Muscle layer of colon (tissue), 2 donors: Measurements from ENCODE around the gene CDYL2.

ENCODE experiments used
- H3K27ac ChIP-seq: one replicate; pipeline ENCODE4 v1.7.0; 2013; ENCODE audit warnings: low read depth, mild to moderate bottlenecking, low read length, moderate library complexity
- H3K27me3 ChIP-seq, 2 donors: one replicate each; pipeline ENCODE4 v1.7.0; 2013; ENCODE audit warnings: low read length in 2 of 2, mild to moderate bottlenecking in 2 of 2; ENCODE audit not compliant: insufficient read depth in 2 of 2, control insufficient read depth in 1 of 2
- H3K36me3 ChIP-seq: one replicate; pipeline ENCODE4 v1.7.0; 2013; ENCODE audit warnings: mild to moderate bottlenecking, low read length; ENCODE audit not compliant: insufficient read depth
- H3K4me1 ChIP-seq: one replicate; pipeline ENCODE4 v1.7.0; 2013; ENCODE audit warnings: mild to moderate bottlenecking, low read length; ENCODE audit not compliant: insufficient read depth
- H3K4me3 ChIP-seq, 2 donors: one replicate each; pipeline ENCODE4 v1.7.0; 2013; ENCODE audit warnings: low read length in 2 of 2, low read depth in 1 of 2, mild to moderate bottlenecking in 1 of 2, moderate library complexity in 1 of 2
- H3K9ac ChIP-seq: one replicate; pipeline ENCODE4 v1.7.0; 2013; ENCODE audit warnings: low read length
- H3K9me3 ChIP-seq: one replicate; pipeline ENCODE4 v1.7.0; 2013; ENCODE audit warnings: mild to moderate bottlenecking, low read length
- donor health status: abdominal sarcoma.
- donor health status: Adenocarcinoma of cecum.

Gene CDYL2

DNA sequence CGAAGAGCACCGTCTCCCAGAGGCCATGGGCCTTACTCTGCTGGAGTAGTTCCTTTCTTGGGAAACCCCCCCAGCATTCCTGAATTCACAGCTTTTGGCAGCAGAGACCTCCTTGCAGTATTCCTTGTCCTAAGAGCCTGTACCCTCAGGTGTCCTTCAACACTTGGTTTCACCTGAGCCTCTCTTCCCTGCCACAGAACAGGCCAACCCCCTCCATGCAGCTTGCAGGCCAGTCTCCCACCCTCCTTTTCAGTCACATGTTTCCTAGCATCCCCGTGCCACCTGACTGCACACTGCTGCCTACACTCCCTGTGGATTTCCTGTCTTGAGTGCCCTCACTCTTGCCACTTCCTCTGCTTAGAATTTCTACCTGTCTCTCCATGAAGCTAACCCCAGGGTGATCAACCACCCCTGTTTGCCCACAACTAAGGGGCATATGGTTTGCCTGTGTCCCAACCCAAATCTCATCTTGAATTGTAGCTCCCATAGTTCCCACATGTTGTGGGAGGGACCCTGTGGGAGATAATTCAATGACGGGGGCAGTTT, 198.1 kb downstream of the CDYL2 start:
- no peaks in the 10 kb centered on the region for H3K27me3 ChIP-seq
- no peaks in the 10 kb centered on the region for H3K9me3 ChIP-seq
- H3K4me1 ChIP-seq = no peaks in the 10 kb centered on the region
- no peak overlapping the region for H3K9ac ChIP-seq
- H3K27ac ChIP-seq = no peak overlapping the region
- H3K4me3 ChIP-seq = no peak overlapping the region
- H3K36me3 ChIP-seq = no peaks in the 10 kb centered on the region

DNA sequence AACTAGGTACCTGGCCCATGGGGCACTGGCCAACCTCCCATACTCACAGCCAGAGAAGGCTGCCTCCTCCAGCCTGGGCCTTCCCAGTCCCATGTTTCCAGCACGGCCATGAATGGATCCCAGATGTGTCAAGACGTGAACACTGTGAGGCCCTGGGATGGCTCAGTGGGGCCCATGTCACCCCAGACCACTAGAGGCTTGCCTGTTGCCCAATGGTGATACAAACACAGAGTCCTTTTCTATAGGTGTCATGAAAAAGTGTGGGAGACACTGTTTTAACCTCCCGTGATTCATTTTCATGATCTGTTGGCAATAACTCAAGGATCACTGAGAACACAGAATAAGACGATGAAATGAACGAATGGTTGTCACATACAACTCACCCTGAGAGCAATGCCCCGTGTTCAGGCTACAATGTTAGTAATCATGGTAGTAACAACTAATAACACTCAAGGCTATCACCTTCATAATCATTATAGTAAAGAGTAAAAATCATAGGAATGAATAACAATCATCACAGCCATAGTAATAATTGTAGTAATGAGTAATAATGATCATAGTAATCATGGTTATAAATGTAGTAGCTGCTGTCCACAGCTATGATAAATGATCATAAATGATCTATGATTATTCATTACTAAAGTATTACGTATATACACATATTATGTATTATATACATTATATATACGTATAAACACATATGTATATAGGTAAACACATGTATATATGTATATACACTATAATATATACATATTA, 199.6 kb downstream of the CDYL2 start:
- no peak overlapping the region for H3K9ac ChIP-seq
- no peaks in the 10 kb centered on the region for H3K27me3 ChIP-seq
- H3K9me3 ChIP-seq = no peaks in the 10 kb centered on the region

DNA sequence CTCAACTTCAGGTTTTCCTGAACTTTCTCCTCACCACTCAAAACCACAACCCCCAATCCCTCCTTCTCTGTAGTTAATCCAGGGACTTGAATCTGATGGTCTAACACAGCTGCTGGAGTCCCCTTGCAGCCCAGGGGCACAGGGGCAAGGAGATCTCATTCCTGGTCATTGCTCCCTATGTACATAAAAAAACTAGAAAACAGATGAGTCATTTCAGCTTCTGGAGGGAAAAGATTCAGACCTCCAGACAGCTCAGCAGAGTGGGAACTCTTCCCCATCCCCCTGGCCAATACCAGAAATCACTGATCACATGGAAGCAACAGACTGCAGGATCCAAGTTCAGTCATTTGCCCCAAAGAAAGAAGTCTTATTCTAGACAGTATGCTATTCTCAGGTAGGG, 201.5 kb downstream of the CDYL2 start:
- no peaks in the 10 kb centered on the region for H3K4me1 ChIP-seq
- H3K9me3 ChIP-seq = no peaks in the 10 kb centered on the region
- H3K4me3 ChIP-seq = no peak overlapping the region
- H3K36me3 ChIP-seq = no peaks in the 10 kb centered on the region
- no peak overlapping the region for H3K9ac ChIP-seq
- no peak overlapping the region for H3K27ac ChIP-seq
- H3K27me3 ChIP-seq = no peaks in the 10 kb centered on the region

More for the DNA sequence above, 199.6 kb downstream of the CDYL2 start:
- Histone ChIP-seq H3K27ac (no peak overlapping the region), H3K4me3 (no peak overlapping the region), H3K36me3 (no peaks in the 10 kb centered on the region), H3K4me1 (no peaks in the 10 kb centered on the region)

DNA sequence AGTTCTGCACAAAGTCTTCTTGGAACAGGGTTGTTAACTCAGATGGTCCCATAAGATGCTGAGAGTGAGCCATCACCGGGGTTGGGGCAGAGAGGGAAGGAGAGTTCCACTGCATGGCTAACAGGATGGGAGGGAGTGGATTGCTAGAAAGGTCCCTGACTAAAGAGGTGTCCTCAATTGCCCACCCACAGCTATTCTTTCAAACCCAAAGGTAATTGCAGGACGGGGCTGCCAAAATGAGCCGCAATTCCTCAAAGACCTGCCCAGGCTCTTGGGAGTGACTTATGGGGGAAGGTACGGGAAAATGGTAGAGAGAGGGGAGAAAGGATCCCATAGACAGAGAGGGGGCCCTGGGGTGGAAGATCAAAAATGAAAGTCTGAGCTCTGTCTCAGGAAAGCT, 203.2 kb downstream of the CDYL2 start:
- Histone ChIP-seq H3K9ac (no peak overlapping the region), H3K27me3 (no peaks in the 10 kb centered on the region), H3K36me3 (no peaks in the 10 kb centered on the region), H3K4me3 (no peak overlapping the region), H3K4me1 (no peaks in the 10 kb centered on the region), H3K27ac (no peak overlapping the region), H3K9me3 (no peaks in the 10 kb centered on the region)

DNA sequence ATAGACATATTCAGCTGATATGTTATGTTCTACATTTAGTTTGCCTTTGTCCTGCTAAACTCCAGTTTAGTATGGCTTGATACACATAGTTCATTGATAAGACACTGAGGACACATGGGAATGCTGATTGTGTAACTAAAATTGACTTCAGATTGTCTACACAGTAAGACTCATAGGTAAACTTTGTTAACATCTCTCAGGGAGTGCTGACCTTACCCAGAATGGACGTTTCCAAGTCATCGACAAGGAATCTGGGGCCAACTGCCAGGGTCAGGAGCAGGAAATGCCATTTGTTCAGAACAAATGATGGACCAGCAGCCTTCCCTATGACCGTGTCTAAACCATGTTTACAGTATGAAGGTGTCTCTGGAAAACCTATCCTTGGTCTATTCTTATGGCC, 204.9 kb downstream of the CDYL2 start:
- H3K9me3 ChIP-seq = no peaks in the 10 kb centered on the region
- H3K36me3 ChIP-seq = no peaks in the 10 kb centered on the region
- no peak overlapping the region for H3K27ac ChIP-seq
- no peak overlapping the region for H3K9ac ChIP-seq
- no peaks in the 10 kb centered on the region for H3K4me1 ChIP-seq
- no peaks in the 10 kb centered on the region for H3K27me3 ChIP-seq
- H3K4me3 ChIP-seq = no peak overlapping the region

DNA sequence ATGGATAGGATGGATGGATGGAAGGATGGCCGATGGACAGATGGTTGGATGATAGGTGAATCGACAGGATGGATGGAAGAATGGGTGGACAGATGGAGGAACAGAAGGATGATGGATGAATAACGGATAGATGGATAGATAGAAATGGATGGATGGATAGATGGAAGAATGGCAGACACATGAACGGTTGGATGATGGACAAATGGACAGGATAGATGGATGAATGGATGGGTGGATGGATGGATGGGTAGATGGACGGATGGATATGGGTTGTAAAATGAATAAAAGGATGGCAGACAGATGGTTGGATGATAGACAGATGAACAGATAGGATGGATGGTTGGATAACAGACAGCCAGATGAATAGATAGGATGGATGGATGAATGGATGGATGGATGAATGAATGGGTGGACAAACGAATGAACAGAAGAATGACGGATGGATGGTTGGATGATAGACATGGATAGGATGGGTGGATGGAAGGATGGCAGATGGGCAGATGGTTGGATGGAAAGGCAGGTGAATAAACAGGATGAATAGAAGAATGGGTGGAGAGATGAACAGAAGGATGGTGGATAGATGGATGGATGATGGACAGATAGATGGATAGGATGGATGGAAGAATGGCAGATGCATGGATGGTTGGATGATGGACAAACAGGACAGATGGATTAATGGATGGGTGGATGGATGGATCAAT, 207.7 kb downstream of the CDYL2 start:
- H3K4me1 ChIP-seq = no peaks in the 10 kb centered on the region
- H3K9ac ChIP-seq = no peak overlapping the region
- H3K27me3 ChIP-seq = no peaks in the 10 kb centered on the region
- H3K36me3 ChIP-seq = no peaks in the 10 kb centered on the region
- H3K9me3 ChIP-seq = no peaks in the 10 kb centered on the region
- no peak overlapping the region for H3K27ac ChIP-seq
- no peak overlapping the region for H3K4me3 ChIP-seq

DNA sequence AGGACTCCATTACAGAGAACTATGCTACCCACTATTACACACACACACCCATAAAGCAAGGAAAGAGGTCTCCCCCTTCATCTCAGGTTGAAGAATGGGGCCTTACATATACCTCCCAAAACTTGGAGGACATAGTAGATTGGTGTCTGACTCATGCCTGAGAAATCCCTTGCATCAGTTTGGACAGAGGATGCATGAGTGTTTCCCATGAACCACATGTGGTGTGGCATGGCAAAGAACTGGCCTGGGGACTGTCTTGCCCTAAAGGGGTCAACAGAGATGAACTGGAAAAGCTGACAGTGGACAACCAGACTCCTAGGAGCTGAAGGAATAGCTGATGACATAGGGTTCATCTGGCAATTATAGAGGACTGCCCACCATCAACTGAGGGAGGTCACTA, 209.6 kb downstream of the CDYL2 start:
- no peaks in the 10 kb centered on the region for H3K27me3 ChIP-seq
- no peaks in the 10 kb centered on the region for H3K4me1 ChIP-seq
- H3K27ac ChIP-seq = no peak overlapping the region
- no peaks in the 10 kb centered on the region for H3K36me3 ChIP-seq
- no peak overlapping the region for H3K4me3 ChIP-seq
- H3K9ac ChIP-seq = no peak overlapping the region
- H3K9me3 ChIP-seq = no peaks in the 10 kb centered on the region

DNA sequence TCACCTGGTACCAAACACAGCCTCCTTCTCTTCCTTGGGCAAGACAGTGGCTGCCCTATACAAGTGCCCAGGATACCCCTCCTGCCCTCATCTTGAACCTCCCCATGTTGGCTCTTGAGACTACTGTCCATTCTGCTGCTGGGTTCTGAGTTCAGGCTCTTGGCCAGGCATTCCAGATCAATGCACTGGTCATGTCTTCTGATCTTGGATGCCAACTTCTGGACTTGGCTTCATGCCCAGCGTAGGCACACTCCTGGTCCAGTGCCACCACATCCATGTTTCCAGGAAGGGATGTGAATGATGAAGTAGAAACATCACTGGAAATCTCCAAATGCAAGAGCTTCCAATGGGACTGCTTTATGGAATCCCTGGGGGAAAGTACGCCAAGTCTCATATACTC, 212.1 kb downstream of the CDYL2 start:
- H3K27me3 ChIP-seq = no peaks in the 10 kb centered on the region
- no peaks in the 10 kb centered on the region for H3K36me3 ChIP-seq
- no peak overlapping the region for H3K4me3 ChIP-seq
- H3K9ac ChIP-seq = no peak overlapping the region
- H3K9me3 ChIP-seq = no peaks in the 10 kb centered on the region
- no peak overlapping the region for H3K27ac ChIP-seq
- no peaks in the 10 kb centered on the region for H3K4me1 ChIP-seq

DNA sequence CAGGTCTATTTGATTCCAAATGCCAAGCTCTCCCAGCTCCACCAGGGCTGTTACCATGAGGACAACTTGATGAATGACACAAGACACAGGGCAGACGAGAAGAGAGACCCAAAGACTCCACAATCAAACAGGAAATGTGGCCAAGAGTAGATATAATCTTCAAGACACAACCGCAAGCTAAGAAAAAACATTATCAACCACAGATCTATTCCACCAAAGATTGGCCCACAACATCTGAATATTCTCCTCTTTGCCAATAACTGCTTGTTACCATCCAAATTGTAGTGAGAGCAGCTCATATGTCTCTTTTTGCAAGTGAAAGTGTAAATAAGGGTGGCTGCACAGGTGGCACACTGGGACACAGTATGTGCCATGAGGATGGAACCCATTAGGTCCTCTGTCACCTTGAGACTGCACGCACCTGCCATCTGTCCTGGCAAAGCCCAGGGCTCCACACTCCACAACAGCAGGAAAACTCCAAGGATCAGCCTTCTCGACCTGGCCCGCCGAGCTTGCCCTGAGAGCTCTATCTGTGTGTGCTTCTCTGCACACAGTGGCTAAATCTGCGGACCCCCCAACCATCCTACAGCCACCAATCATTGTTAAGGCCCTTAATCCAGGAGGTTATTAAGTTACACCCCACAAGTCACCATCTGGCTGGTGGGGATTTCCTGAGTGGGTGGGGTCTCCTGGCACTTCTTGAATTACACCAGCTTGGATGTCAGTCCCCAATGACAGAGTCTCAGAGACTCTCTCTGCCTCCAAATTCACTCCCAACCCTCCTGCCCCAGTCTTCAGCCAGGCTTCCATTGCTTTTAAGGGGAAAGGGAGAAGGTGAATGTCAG, 213.1 kb downstream of the CDYL2 start:
- H3K27ac ChIP-seq = no peak overlapping the region
- no peak overlapping the region for H3K9ac ChIP-seq
- H3K27me3 ChIP-seq = no peaks in the 10 kb centered on the region
- H3K36me3 ChIP-seq = no peaks in the 10 kb centered on the region
- H3K9me3 ChIP-seq = no peaks in the 10 kb centered on the region
- H3K4me1 ChIP-seq = no peaks in the 10 kb centered on the region
- H3K4me3 ChIP-seq = no peak overlapping the region

DNA sequence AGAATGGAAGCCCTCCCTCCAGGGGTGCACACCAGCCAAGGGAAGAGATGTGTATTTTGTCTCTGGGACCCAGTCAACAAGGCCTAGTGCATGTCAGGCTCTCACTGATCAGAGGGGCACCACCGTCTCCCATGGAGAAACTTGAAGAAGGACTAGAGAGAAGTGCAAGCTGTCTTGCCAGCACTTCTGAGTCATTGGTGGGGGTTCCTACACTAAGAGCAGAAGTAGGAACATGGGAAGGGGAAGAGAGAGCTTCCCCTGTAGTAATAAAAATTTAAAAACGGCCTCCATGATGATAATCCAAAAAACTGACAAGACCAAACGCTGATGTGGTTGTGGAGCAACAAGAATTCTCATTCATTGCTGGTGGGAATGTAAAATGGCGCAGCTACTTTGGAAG, 217.3 kb downstream of the CDYL2 start:
- no peak overlapping the region for H3K9ac ChIP-seq

DNA sequence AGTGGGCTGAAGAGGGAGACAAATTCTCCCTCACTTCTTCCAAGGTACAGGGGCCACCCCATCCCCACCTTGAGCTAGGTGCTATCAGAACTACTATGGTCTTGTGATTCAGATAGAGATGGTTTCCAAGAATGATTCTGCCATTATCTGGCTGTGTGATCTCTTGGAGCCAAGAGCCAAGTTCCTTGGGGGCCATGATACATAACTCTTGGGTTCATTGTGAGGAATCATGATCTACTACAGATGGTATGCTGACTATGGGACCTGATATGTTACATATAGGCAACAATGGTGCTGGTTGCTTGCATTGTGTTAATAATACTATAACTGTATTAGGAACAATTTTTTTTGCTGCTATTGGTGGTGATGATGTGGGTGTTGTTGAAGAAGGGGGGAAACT, 217.9 kb downstream of the CDYL2 start:
- H3K4me3 ChIP-seq = no peak overlapping the region
- H3K27me3 ChIP-seq = no peaks in the 10 kb centered on the region
- no peaks in the 10 kb centered on the region for H3K36me3 ChIP-seq
- H3K27ac ChIP-seq = no peak overlapping the region
- no peaks in the 10 kb centered on the region for H3K9me3 ChIP-seq
- no peaks in the 10 kb centered on the region for H3K4me1 ChIP-seq
- no peak overlapping the region for H3K9ac ChIP-seq

More for the DNA sequence above, 217.3 kb downstream of the CDYL2 start:
- Histone ChIP-seq H3K4me3 (no peak overlapping the region), H3K4me1 (no peaks in the 10 kb centered on the region), H3K36me3 (no peaks in the 10 kb centered on the region), H3K27ac (no peak overlapping the region), H3K27me3 (no peaks in the 10 kb centered on the region), H3K9me3 (no peaks in the 10 kb centered on the region)
